IMR-90 (cell line): ENCODE results near the gene RAN. TPM values are rescaled to one million over a fixed set of nuclear protein-coding genes. Genes with fewer than 3 reads are reported as not detected.

ENCODE experiments used
- ATAC-seq: fragments of 200-7000 bp; cut with Tn5 transposase; 2 replicates; pipeline ENCODE4 v1.9.1; 2020; ENCODE audit warnings: low read depth, mild to moderate bottlenecking, moderate library complexity
- BruUV-seq: library from RNA; stranded (reverse); fragments of 400-500 nt; replicated peaks from 2 replicates; lab custom pipeline; 2021; lab: Mats Ljungman, UMichigan
- CTCF ChIA-PET: fragments of 300-600 bp; formaldehyde crosslinking; extraction: SDS; loops from one replicate; lab custom pipeline; 2021; ENCODE audit warnings: antibody characterized with exemption; lab: Yijun Ruan, JAX
- POLR2A ChIA-PET: fragments of 300-600 bp; sonication (Branson Sonifier 250); formaldehyde crosslinking; loops from one replicate; lab custom pipeline; 2022; ENCODE audit warnings: antibody characterized with exemption; ENCODE audit not compliant: unreplicated experiment; lab: Charles Lee
- DNase-seq: peaks from one replicate; pipeline ENCODE4 v3.0.0; 2013
- H2AFZ ChIP-seq: replicated peaks from 2 replicates; pipeline ENCODE3; 2013; ENCODE audit warnings: low read length, mild to moderate bottlenecking; ENCODE audit not compliant: poor library complexity
- H2AK5ac ChIP-seq: 2 replicates; pipeline ENCODE4 v1.6.1; 2013; ENCODE audit warnings: low read depth, low read length, inconsistent platforms
- H2AK9ac ChIP-seq: replicated peaks from 2 replicates; pipeline ENCODE3; 2013; ENCODE audit warnings: mild to moderate bottlenecking, low read depth, low read length, moderate library complexity; ENCODE audit not compliant: poor library complexity
- H2BK120ac ChIP-seq: 2 replicates; pipeline ENCODE4 v1.6.1; 2013; ENCODE audit warnings: low read depth, low read length, inconsistent platforms
- H2BK15ac ChIP-seq: 3 replicates; pipeline ENCODE4 v1.6.1; 2013; ENCODE audit warnings: low read depth, low read length, inconsistent platforms
- H2BK20ac ChIP-seq: 2 replicates; pipeline ENCODE4 v1.6.1; 2013; ENCODE audit warnings: low read depth, mild to moderate bottlenecking, inconsistent platforms, low read length, moderate library complexity
- H2BK5ac ChIP-seq: 2 replicates; pipeline ENCODE4 v1.6.1; 2013; ENCODE audit warnings: mild to moderate bottlenecking, low read depth, low read length, inconsistent platforms; ENCODE audit not compliant: poor library complexity, severe bottlenecking
- H3K14ac ChIP-seq: replicated peaks from 2 replicates; pipeline ENCODE4 v1.6.1; 2013; ENCODE audit warnings: low read depth, low read length, inconsistent platforms
- H3K18ac ChIP-seq: 2 replicates; pipeline ENCODE4 v1.6.1; 2013; ENCODE audit warnings: low read depth, low read length, control low read depth
- H3K23ac ChIP-seq: 2 replicates; pipeline ENCODE4 v1.6.1; 2013; ENCODE audit warnings: low read depth, low read length, inconsistent platforms
- H3K27ac ChIP-seq: 2 replicates; pipeline ENCODE4 v1.5.1; 2013; ENCODE audit warnings: mild to moderate bottlenecking, control low read depth, low read length; ENCODE audit not compliant: insufficient read depth
- H3K27me3 ChIP-seq: 2 replicates; pipeline ENCODE4 v1.6.1; 2013; ENCODE audit warnings: low read length; ENCODE audit not compliant: control insufficient read depth, insufficient read depth
- H3K36me3 ChIP-seq: 2 replicates; pipeline ENCODE4 v1.6.1; 2013; ENCODE audit warnings: low read length, mixed read lengths; ENCODE audit not compliant: control insufficient read depth, insufficient read depth
- H3K4ac ChIP-seq: 2 replicates; pipeline ENCODE4 v1.6.1; 2013; ENCODE audit warnings: low read depth, low read length, inconsistent platforms
- H3K4me1 ChIP-seq: 2 replicates; pipeline ENCODE4 v1.6.1; 2013; ENCODE audit warnings: low read length, mixed read lengths; ENCODE audit not compliant: control insufficient read depth, insufficient read depth
- H3K4me2 ChIP-seq: 2 replicates; pipeline ENCODE4 v1.6.1; 2013; ENCODE audit warnings: low read depth, mild to moderate bottlenecking, control low read depth, low read length, moderate library complexity
- H3K4me3 ChIP-seq: 2 replicates; pipeline ENCODE4 v1.5.1; 2013; ENCODE audit warnings: low read depth, mild to moderate bottlenecking, control low read depth, low read length, moderate library complexity; ENCODE audit not compliant: insufficient read depth
- H3K56ac ChIP-seq: 2 replicates; pipeline ENCODE4 v1.6.1; 2013; ENCODE audit warnings: low read length, inconsistent platforms; ENCODE audit not compliant: insufficient read depth; ENCODE audit errors: extremely low read depth
- H3K79me1 ChIP-seq, 2 experiments: 2 replicates each; pipeline ENCODE4 v1.6.1; 2013; ENCODE audit warnings: low read length in 2 of 2, inconsistent platforms in 1 of 2, low read depth in 1 of 2
- H3K9ac ChIP-seq: 2 replicates; pipeline ENCODE4 v1.6.1; 2013; ENCODE audit warnings: low read depth, low read length, control low read depth
- H3K9me1 ChIP-seq: 2 replicates; pipeline ENCODE4 v1.6.1; 2013; ENCODE audit warnings: low read length, inconsistent platforms; ENCODE audit not compliant: insufficient read depth
- H3K9me3 ChIP-seq: 2 replicates; pipeline ENCODE4 v1.6.1; 2013; ENCODE audit warnings: low read length; ENCODE audit not compliant: control insufficient read depth, insufficient read depth
- H4K20me1 ChIP-seq: 2 replicates; pipeline ENCODE4 v1.6.1; 2013; ENCODE audit warnings: low read length, inconsistent platforms; ENCODE audit not compliant: insufficient read depth
- H4K5ac ChIP-seq: 2 replicates; pipeline ENCODE4 v1.6.1; 2013; ENCODE audit warnings: mild to moderate bottlenecking, low read depth, low read length, control low read depth
- H4K8ac ChIP-seq, 2 experiments: 2 replicates each; pipeline ENCODE4 v1.6.1; 2013; ENCODE audit warnings: low read depth in 2 of 2, low read length in 2 of 2, control low read depth in 1 of 2, inconsistent platforms in 1 of 2
- H4K91ac ChIP-seq: 2 replicates; pipeline ENCODE4 v1.6.1; 2013; ENCODE audit warnings: low read depth, low read length, inconsistent platforms; ENCODE audit not compliant: insufficient read depth
- BHLHE40 ChIP-seq: fragments of 150-350 bp; IDR thresholded peaks from 2 replicates; pipeline ENCODE4 v1.6.1; 2016; ENCODE audit warnings: mild to moderate bottlenecking, low read depth, low read length
- CEBPB ChIP-seq: IDR thresholded peaks from 2 replicates; pipeline ENCODE4 v1.6.1; 2012; ENCODE audit warnings: low read depth, low read length, improper control_type of control experiment
- CHD1 ChIP-seq: IDR thresholded peaks from 2 replicates; pipeline ENCODE4 v1.6.1; 2012; ENCODE audit warnings: low read depth, low read length, improper control_type of control experiment
- FOS ChIP-seq: fragments of 150-350 bp; IDR thresholded peaks from 2 replicates; pipeline ENCODE4 v1.6.1; 2016; ENCODE audit warnings: low read depth, low read length
- MAFK ChIP-seq: IDR thresholded peaks from 2 replicates; pipeline ENCODE4 v1.6.1; 2012; ENCODE audit warnings: low read depth, low read length, improper control_type of control experiment
- MAZ ChIP-seq: IDR thresholded peaks from 2 replicates; pipeline ENCODE4 v1.6.1; 2012; ENCODE audit warnings: low read depth, mild to moderate bottlenecking, low read length, improper control_type of control experiment, moderate library complexity, borderline replicate concordance
- MXI1 ChIP-seq: IDR thresholded peaks from 2 replicates; pipeline ENCODE4 v1.6.1; 2012; ENCODE audit warnings: low read depth, mild to moderate bottlenecking, low read length, moderate library complexity, borderline replicate concordance
- NFE2L2 ChIP-seq: fragments of 150-350 bp; IDR thresholded peaks from 2 replicates; pipeline ENCODE4 v1.6.1; 2016; ENCODE audit warnings: low read depth, mild to moderate bottlenecking, low read length
- POLR2A ChIP-seq: IDR thresholded peaks from 2 replicates; pipeline ENCODE4 v1.6.1; 2012; ENCODE audit warnings: mild to moderate bottlenecking, low read depth, low read length
- RAD21 ChIP-seq: IDR thresholded peaks from 2 replicates; pipeline ENCODE4 v1.6.1; 2012; ENCODE audit warnings: low read length, improper control_type of control experiment
- RCOR1 ChIP-seq: IDR thresholded peaks from 2 replicates; pipeline ENCODE4 v1.6.1; 2012; ENCODE audit warnings: mild to moderate bottlenecking, low read length, improper control_type of control experiment; ENCODE audit not compliant: insufficient replicate concordance
- RFX5 ChIP-seq: IDR thresholded peaks from 2 replicates; pipeline ENCODE4 v1.8.0; 2012; ENCODE audit warnings: low read depth, mild to moderate bottlenecking, low read length, moderate library complexity
- SMC3 ChIP-seq: fragments of 150-350 bp; IDR thresholded peaks from 2 replicates; pipeline ENCODE4 v1.6.1; 2016; ENCODE audit warnings: low read depth, mild to moderate bottlenecking, antibody characterized with exemption, low read length, moderate library complexity
- WGBS, 2 experiments: methylation state at CpG; one replicate each; pipeline versions ENCODE4 v1.1.5 to v1.1.7; 2013; ENCODE audit warnings: missing lambda C conversion rate in 2 of 2; ENCODE audit not compliant: insufficient read length in 1 of 2; ENCODE audit errors: extremely low coverage in 2 of 2; 5-methylcytosine and 5-hydroxymethylcytosine counted together
- dilution Hi-C: fragments of 300-500 bp; cut with HindIII; formaldehyde crosslinking; loops from one replicate; pipeline ENCODE4 v1.14.3; 2018; ENCODE audit warnings: low sequenced_read_pairs; ENCODE audit not compliant: unreplicated experiment
- in situ Hi-C: fragments of 300-500 bp; cut with MboI; formaldehyde crosslinking; loops from 3 replicates; pipeline ENCODE4 v1.14.3; 2019; ENCODE audit warnings: low sequenced_read_pairs, inconsistent platforms, mixed read lengths
- intact Hi-C: fragments of 100-400 bp; cut with micrococcal nuclease; formaldehyde crosslinking; loops from 2 replicates; pipeline ENCODE4 v1.10.0; 2022
- polyA plus RNA-seq, 3 experiments: library from polyadenylated mRNA; depleted of rRNA; stranded (reverse); fragments of >200 nt; gene quantifications; 2 replicates each; pipeline ENCODE4 v1.2.3, GENCODE V29; 2012; ENCODE audit warnings: low replicate concordance in 1 of 3
- total RNA-seq: library from RNA; depleted of rRNA; stranded (reverse); fragments of >200 nt; gene quantifications from 2 replicates; pipeline ENCODE4 v1.2.3, GENCODE V29; 2012
- TF ChIP-seq, protein P1 (sequence below): conservative IDR thresholded peaks from 2 replicates; pipeline ENCODE4 v1.5.1; 2012; ENCODE audit warnings: mild to moderate bottlenecking, low read depth, low read length, improper control_type of control experiment

Gene RAN
- total and polyA plus RNA-seq, 2 of the 4 experiments (the other 2 are of a cell fraction) = 910 to 984 TPM

DNA sequence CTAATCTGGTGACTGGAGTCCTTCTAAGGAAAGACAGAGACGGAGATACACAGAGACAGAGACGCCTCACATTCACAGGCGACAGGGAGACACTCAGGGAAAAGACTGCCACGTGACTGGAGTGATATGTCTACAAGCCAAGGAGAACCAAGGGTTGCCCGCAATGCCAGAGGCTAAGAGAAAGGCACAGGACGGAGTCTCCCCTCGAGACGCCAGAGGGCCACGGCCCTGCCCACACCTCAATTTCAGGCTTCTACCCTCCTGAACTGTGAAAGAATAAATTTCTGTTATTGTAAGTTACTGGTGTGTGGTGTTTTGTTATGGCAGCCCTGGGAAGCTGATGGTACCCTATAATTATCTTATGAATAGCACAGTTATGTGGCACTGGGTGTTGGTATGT, 11.6 kb upstream of the RAN start:
- H3K4ac ChIP-seq = no peak overlapping the region
- ChIA-PET CTCF (no interaction called here), POLR2A (no interaction called here)
- no peak overlapping the region for H4K8ac ChIP-seq
- no peak overlapping the region for H3K4me2 ChIP-seq
- no peaks in the 10 kb centered on the region for H4K20me1 ChIP-seq
- H3K23ac ChIP-seq = no peak overlapping the region
- peaks cover 6% of the 10 kb centered on the region for H3K9me3 ChIP-seq
- no peak overlapping the region for H3K56ac ChIP-seq
- H2AK5ac ChIP-seq = no peak overlapping the region
- no peak overlapping the region for H2BK5ac ChIP-seq
- H3K9ac ChIP-seq = no peak overlapping the region
- no peak overlapping the region for H2BK20ac ChIP-seq
- no TSS peak for BruUV-seq
- WGBS, 2 experiments = 65% methylated on average over 4 of the region's 9 CpGs; no CpG with 5 or more reads in 1 of the 2 experiments
- no peak overlapping the region for H3K18ac ChIP-seq
- TF ChIP-seq CHD1 (no peak), CEBPB (no peak), RCOR1 (no peak), RAD21 (no peak), NFE2L2 (no peak), FOS (no peak), BHLHE40 (no peak), MXI1 (no peak), MAFK (no peak), MAZ (no peak), RFX5 (no peak), POLR2A (no peak), SMC3 (no peak)
- TF ChIP-seq, protein P1, sequence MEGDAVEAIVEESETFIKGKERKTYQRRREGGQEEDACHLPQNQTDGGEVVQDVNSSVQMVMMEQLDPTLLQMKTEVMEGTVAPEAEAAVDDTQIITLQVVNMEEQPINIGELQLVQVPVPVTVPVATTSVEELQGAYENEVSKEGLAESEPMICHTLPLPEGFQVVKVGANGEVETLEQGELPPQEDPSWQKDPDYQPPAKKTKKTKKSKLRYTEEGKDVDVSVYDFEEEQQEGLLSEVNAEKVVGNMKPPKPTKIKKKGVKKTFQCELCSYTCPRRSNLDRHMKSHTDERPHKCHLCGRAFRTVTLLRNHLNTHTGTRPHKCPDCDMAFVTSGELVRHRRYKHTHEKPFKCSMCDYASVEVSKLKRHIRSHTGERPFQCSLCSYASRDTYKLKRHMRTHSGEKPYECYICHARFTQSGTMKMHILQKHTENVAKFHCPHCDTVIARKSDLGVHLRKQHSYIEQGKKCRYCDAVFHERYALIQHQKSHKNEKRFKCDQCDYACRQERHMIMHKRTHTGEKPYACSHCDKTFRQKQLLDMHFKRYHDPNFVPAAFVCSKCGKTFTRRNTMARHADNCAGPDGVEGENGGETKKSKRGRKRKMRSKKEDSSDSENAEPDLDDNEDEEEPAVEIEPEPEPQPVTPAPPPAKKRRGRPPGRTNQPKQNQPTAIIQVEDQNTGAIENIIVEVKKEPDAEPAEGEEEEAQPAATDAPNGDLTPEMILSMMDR = no peak
- no peak overlapping the region for H2AFZ ChIP-seq
- H3K4me1 ChIP-seq = no peaks in the 10 kb centered on the region
- no peaks in the 10 kb centered on the region for H3K79me1 ChIP-seq
- no peaks in the 10 kb centered on the region for H3K36me3 ChIP-seq
- DNase-seq (no peak), ATAC-seq (no peak)
- intact Hi-C loops = no loop called here
- H3K27ac ChIP-seq = no peak overlapping the region
- no peak overlapping the region for H2BK120ac ChIP-seq
- no peaks in the 10 kb centered on the region; the same call in 1 of the 2 replicates for H3K27me3 ChIP-seq
- H2BK15ac ChIP-seq = no peak overlapping the region
- no peak overlapping the region for H4K91ac ChIP-seq
- no peak overlapping the region for H2AK9ac ChIP-seq
- H3K4me3 ChIP-seq = no peak overlapping the region
- no peaks in the 10 kb centered on the region for H3K9me1 ChIP-seq
- no peak overlapping the region for H3K14ac ChIP-seq
- no peak overlapping the region for H4K5ac ChIP-seq
- in situ Hi-C loops = no loop called here
- dilution Hi-C loops = no loop called here
